Measurements from ENCODE around the gene GNAL. TPM values are rescaled to one million over a fixed set of nuclear protein-coding genes. Genes with fewer than 3 reads are reported as not detected.

The GNAL gene
- total RNA-seq, 2 donors from 2014 or later, result 4.2 to 14.3 TPM

DNA sequence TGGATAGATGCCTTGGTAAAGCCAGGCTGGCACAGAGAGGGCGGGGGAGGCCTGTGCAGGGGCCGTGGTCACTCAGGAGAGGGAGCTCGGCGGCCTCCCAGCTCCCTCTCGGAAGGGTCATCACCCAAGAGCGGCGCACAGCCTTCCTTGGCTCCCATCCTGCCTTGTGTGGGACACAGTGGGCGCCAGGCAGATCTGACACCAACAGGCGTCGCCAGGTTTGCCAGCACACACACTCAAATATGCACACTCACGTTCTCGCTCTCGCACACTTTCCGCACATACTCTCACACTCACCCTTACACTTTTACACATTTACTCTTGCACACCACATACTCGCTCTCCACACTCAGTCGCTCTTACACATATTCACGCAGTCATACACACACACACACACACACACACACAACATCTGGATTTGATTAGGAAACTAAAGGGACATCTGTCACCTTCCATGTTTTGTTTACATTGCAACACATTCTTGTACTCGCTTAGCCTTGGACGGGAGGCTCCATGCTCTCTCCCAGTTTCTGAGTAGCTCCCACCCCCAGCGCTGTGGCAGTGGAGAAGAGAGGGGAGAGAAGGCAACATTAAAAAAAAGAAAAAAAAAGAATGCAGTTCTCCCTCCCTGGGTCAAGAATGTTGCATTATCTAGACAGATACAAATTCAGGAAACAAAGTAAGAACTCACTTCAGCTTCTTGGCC lies 172.7 kb downstream of the GNAL start:
- no peak for TF ChIP-seq CTCF (IDR thresholded peaks at IDR 0.05)
- no peak for TF ChIP-seq POLR2AphosphoS5 (IDR thresholded peaks at IDR 0.05)
- no peak for TF ChIP-seq POLR2A (IDR thresholded peaks at IDR 0.05)
- WGBS, result 83% methylated on average over 20 of the region's 20 CpGs
- Histone ChIP-seq H3K4me1 (replicated peaks) (no peaks in the 10 kb centered on the region), H3K27me3 (replicated peaks; ENCODE audit: insufficient read depth) (no peaks in the 10 kb centered on the region), H3K9me3 (no peaks in the 10 kb centered on the region), H3K36me3 (no peaks in the 10 kb centered on the region), H3K27ac (no peak overlapping the region), H3K4me3 (no peak overlapping the region)
- intact Hi-C loops (cut with DNase I), result no loop called here
- no peak for DNase-seq (ENCODE audit: low spot score)

- no peak for TF ChIP-seq POLR2A (IDR thresholded peaks at IDR 0.05)
- TF ChIP-seq CTCF (IDR thresholded peaks at IDR 0.05), result no peak
- TF ChIP-seq POLR2AphosphoS5 (IDR thresholded peaks at IDR 0.05), result no peak
- Histone ChIP-seq H3K9me3 (no peaks in the 10 kb centered on the region), H3K36me3 (no peaks in the 10 kb centered on the region), H3K27me3 (replicated peaks; ENCODE audit: insufficient read depth) (no peaks in the 10 kb centered on the region), H3K4me1 (replicated peaks) (no peaks in the 10 kb centered on the region), H3K4me3 (no peak overlapping the region), H3K27ac (no peak overlapping the region)
- DNase-seq (ENCODE audit: low spot score), result no peak
- 81% methylated on average over 6 of the region's 6 CpGs for WGBS
- intact Hi-C loops (cut with DNase I), result no loop called here
Measured at GRCh38 chr18:11862468-11863137, 173.5 kb downstream of the GNAL start.

DNA sequence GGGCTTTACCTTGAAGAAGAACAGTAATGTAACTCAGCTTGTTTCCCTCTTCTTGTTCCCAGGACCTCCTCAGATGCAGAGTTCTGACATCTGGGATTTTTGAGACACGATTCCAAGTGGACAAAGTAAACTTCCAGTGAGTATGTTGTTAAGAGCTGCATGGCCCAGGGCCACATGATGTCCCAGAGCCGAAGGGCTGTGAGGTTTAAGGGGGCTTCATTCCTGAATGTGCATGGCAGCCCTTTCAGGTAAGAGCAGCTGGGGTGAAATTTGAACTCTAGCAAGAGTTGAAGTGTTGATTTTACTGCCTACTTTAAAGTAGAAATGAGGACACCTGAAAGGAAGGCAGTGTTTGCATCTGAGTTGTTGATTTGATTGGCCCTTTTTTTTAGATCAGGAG lies 175.4 kb downstream of the GNAL start:
- WGBS, result 83% methylated on average over 2 of the region's 2 CpGs
- Histone ChIP-seq H3K9me3 (no peaks in the 10 kb centered on the region), H3K27me3 (replicated peaks; ENCODE audit: insufficient read depth) (no peaks in the 10 kb centered on the region), H3K27ac (no peak overlapping the region), H3K4me1 (replicated peaks) (no peaks in the 10 kb centered on the region), H3K4me3 (no peak overlapping the region), H3K36me3 (no peaks in the 10 kb centered on the region)
- intact Hi-C loops (cut with DNase I), result no loop called here
- TF ChIP-seq POLR2A (IDR thresholded peaks at IDR 0.05), result no peak
- no peak for TF ChIP-seq CTCF (IDR thresholded peaks at IDR 0.05)
- no peak for TF ChIP-seq POLR2AphosphoS5 (IDR thresholded peaks at IDR 0.05)
- no peak for DNase-seq (ENCODE audit: low spot score)

- no peak overlapping the region for H3K4me3 ChIP-seq
- intact Hi-C loops (cut with DNase I), result no loop called here
- WGBS, result 95% methylated on average over 12 of the region's 12 CpGs
- H3K4me1 ChIP-seq (replicated peaks), result no peaks in the 10 kb centered on the region
- H3K36me3 ChIP-seq, result no peaks in the 10 kb centered on the region
- DNase-seq (ENCODE audit: low spot score), result no peak
- TF ChIP-seq POLR2AphosphoS5 (IDR thresholded peaks at IDR 0.05) (no peak), CTCF (IDR thresholded peaks at IDR 0.05) (no peak), POLR2A (IDR thresholded peaks at IDR 0.05) (no peak)
- H3K9me3 ChIP-seq, result no peaks in the 10 kb centered on the region
- no peak overlapping the region for H3K27ac ChIP-seq
- H3K27me3 ChIP-seq (replicated peaks; ENCODE audit: insufficient read depth), result no peaks in the 10 kb centered on the region
Measured at GRCh38 chr18:11865071-11865470, 176.0 kb downstream of the GNAL start.

DNA sequence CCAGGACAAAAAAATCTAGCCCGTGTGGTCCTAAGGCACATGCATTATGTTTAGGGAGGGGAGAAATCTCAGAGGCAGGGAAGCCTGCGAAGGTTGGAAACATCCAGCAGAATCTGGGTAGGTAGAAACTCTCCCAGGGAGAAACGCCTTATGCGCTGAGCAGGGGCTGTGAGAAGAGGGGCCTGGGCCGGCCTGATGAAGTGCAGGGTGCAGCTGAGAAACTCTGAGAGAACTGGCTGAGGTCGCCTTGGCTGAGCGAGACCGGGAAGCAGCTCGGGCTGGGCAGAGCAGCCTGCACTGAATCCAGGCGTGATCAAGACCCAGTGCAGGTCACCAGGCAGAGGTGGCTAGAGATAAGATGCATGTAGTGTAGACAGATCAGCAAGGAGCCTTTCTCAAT lies 177.3 kb downstream of the GNAL start:
- Histone ChIP-seq H3K27me3 (replicated peaks; ENCODE audit: insufficient read depth) (no peaks in the 10 kb centered on the region), H3K27ac (no peak overlapping the region), H3K4me1 (replicated peaks) (no peaks in the 10 kb centered on the region), H3K9me3 (no peaks in the 10 kb centered on the region), H3K36me3 (no peaks in the 10 kb centered on the region), H3K4me3 (no peak overlapping the region)
- WGBS, result 85% methylated on average over 10 of the region's 10 CpGs
- TF ChIP-seq POLR2A (IDR thresholded peaks at IDR 0.05), result no peak
- intact Hi-C loops (cut with DNase I), result no loop called here
- no peak for DNase-seq (ENCODE audit: low spot score)
